ENCODE data around the gene SSC5D.

The SSC5D gene

DNA sequence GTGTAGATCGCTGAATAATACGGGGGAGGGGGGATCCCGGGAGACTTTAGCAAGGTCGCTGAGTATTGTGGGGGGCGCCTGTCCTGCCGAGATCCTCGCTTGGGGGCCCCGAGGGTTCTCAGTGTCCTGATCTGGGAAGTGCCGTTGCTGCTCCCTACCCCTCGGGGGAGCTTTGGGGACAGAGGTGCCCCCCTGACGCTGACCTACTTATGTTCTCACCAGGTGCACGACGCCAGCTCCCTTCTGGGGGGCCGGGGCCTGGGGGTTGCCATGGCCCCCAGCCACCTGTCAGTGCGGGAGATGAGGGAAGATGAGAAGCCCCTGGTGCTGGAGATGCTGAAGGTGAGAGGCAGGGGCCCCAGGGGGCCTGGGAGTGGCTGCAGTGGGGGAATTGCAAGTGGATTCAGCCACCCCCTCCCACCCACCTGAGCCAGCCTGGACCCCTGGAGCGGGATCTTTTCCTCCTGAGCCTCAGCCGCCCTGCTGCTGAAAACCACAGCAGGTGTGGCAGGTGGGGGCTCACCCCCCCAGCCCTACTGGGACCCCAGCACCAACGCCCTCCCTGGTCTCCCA, 2.7 kb upstream of the SSC5D start:
- DNase-seq (ENCODE audit: insufficient read length, low spot score): no peak
- TF ChIP-seq CTCF (IDR thresholded peaks at IDR 0.05; ENCODE audit: insufficient read depth, missing control alignments): no peak
- no peak for FAIRE-seq

DNA sequence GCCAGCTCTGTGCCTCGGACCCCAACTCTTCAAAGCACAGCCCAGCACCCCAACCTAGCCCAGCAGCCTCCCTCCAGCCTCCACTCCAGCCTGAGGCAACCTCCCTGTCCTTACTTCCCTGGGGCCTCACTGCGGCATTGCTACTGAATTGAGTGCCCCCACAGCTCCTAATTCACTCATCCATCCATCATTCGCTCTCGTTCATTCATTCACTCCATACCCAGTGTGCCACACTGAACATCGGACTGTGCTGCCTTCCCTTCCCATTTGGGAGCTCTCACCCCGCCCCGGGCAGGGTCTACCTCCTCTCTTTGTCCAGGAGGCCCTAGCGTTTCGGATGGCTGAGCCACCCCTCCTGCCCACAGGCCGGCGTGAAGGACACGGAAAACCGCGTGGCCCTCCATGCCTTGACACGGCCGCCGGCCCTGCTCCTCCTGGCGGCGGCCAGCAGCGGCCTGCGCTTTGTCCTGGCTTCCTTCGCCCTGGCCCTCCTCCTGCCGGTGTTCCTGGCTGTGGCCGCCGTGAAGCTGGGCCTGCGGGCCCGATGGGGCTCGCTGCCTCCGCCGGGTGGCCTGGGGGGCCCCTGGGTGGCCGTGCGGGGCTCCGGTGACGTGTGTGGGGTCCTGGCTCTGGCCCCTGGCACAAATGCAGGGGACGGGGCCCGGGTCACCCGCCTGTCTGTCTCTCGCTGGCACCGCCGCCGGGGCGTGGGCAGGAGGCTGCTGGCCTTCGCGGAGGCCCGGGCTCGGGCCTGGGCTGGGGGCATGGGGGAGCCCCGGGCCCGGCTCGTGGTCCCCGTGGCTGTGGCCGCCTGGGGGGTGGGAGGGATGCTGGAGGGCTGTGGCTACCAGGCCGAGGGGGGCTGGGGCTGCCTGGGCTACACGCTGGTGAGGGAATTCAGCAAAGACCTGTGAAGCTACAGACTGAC, 1.9 kb upstream of the SSC5D start:
- FAIRE-seq (no peak), DNase-seq (ENCODE audit: insufficient read length, low spot score) (no peak)
- TF ChIP-seq CTCF (IDR thresholded peaks at IDR 0.05; ENCODE audit: insufficient read depth, missing control alignments): no peak

GRCh38 chr19:55486971-55487923, 989 bp upstream of the SSC5D start:
- no peak for TF ChIP-seq CTCF (IDR thresholded peaks at IDR 0.05; ENCODE audit: insufficient read depth, missing control alignments)
- DNase-seq (ENCODE audit: insufficient read length, low spot score) (no peak), FAIRE-seq (no peak)

- TF ChIP-seq CTCF (IDR thresholded peaks at IDR 0.05; ENCODE audit: insufficient read depth, missing control alignments): no peak
- FAIRE-seq (no peak), DNase-seq (ENCODE audit: insufficient read length, low spot score) (no peak)
Measured at GRCh38 chr19:55488986-55489710, 912 bp downstream of the SSC5D start.

GRCh38 chr19:55489711-55490477, 1.7 kb downstream of the SSC5D start:
- DNase-seq (ENCODE audit: insufficient read length, low spot score): no peak
- FAIRE-seq: no peak
- TF ChIP-seq CTCF (IDR thresholded peaks at IDR 0.05; ENCODE audit: insufficient read depth, missing control alignments): no peak
